OCI-LY3 (cell line): ENCODE data around the gene LIPE.

Source experiments
- H2AFZ ChIP-seq: fragments of 200-600, 300-600 bp; shearing (Covaris generic); 2 replicates; pipeline ENCODE4 v1.6.0; 2014; ENCODE audit warnings: antibody characterized with exemption, low read depth, low read length
- H3K27ac ChIP-seq: fragments of 200-600, 300-600 bp; sonication (generic); 2 replicates; pipeline ENCODE4 v1.5.1; 2014; ENCODE audit warnings: mild to moderate bottlenecking, low read length, moderate library complexity, mixed read lengths
- H3K27me3 ChIP-seq: fragments of 200-600, 300-600 bp; sonication (generic); 2 replicates; pipeline ENCODE4 v1.6.1; 2014; ENCODE audit warnings: low read depth, low read length, mixed read lengths
- H3K36me3 ChIP-seq: fragments of 200-600, 300-600 bp; sonication (generic); replicated peaks from 2 replicates; pipeline ENCODE3; 2014; ENCODE audit warnings: low read depth, low read length, mixed read lengths
- H3K4me1 ChIP-seq: fragments of 300-600, 200-600 bp; sonication (generic); 2 replicates; pipeline ENCODE4 v1.6.1; 2014; ENCODE audit warnings: low read length, mixed read lengths
- H3K4me2 ChIP-seq: fragments of 200-600, 300-600 bp; sonication (generic); 2 replicates; pipeline ENCODE4 v1.6.1; 2014; ENCODE audit warnings: low read length, mixed read lengths
- H3K4me3 ChIP-seq: fragments of 300-600, 200-600 bp; sonication (generic); 2 replicates; pipeline ENCODE4 v1.5.1; 2014; ENCODE audit warnings: antibody characterized with exemption, mild to moderate bottlenecking, low read length, moderate library complexity
- H3K79me2 ChIP-seq: fragments of 300-600, 200-600 bp; shearing (Covaris generic); 2 replicates; pipeline ENCODE4 v1.6.1; 2014; ENCODE audit warnings: mild to moderate bottlenecking, low read length, mixed read lengths
- H3K9ac ChIP-seq: fragments of 300-600, 200-600 bp; shearing (Covaris generic); 2 replicates; pipeline ENCODE4 v1.6.0; 2014; ENCODE audit warnings: mild to moderate bottlenecking, low read length, moderate library complexity
- H3K9me3 ChIP-seq: fragments of 200-600, 300-600 bp; shearing (Covaris generic); 2 replicates; pipeline ENCODE4 v1.6.1; 2014; ENCODE audit warnings: low read length, mixed read lengths; ENCODE audit not compliant: insufficient read depth
- H4K20me1 ChIP-seq: fragments of 200-600, 300-600 bp; sonication (generic); 2 replicates; pipeline ENCODE4 v1.6.1; 2016; ENCODE audit warnings: low read length, mixed read lengths; ENCODE audit not compliant: insufficient read depth
- CTCF ChIP-seq: fragments of 200-600, 300-600 bp; sonication (generic); IDR thresholded peaks from 2 replicates; pipeline ENCODE4 v1.5.1; 2014; ENCODE audit warnings: antibody characterized with exemption, low read length, low read depth
- EZH2phosphoT487 ChIP-seq: fragments of 200-600 bp; shearing (Covaris generic); IDR thresholded peaks from 2 replicates; pipeline ENCODE4 v1.6.1; 2018; ENCODE audit warnings: antibody characterized with exemption, mixed run types, low read depth

LIPE gene

GRCh38 chr19:42468273-42468796, 41.1 kb upstream of the LIPE start:
- no peak overlapping the region for H3K4me2 ChIP-seq
- TF ChIP-seq CTCF (no peak), EZH2phosphoT487 (no peak)
- no peak overlapping the region for H3K4me3 ChIP-seq
- no peaks in the 10 kb centered on the region for H3K79me2 ChIP-seq
- H4K20me1 ChIP-seq: no peaks in the 10 kb centered on the region
- peaks cover 27% of the 10 kb centered on the region for H3K4me1 ChIP-seq
- no peak overlapping the region for H3K27ac ChIP-seq
- H3K9ac ChIP-seq: no peak overlapping the region
- H2AFZ ChIP-seq: no peak overlapping the region
- no peaks in the 10 kb centered on the region for H3K27me3 ChIP-seq
- no peaks in the 10 kb centered on the region for H3K9me3 ChIP-seq
- H3K36me3 ChIP-seq: no peaks in the 10 kb centered on the region

GRCh38 chr19:42467183-42467760, 40.1 kb upstream of the LIPE start:
- peak overlapping the region; percentile 66; the same call in 1 of the 2 replicates for H3K9ac ChIP-seq
- H3K4me3 ChIP-seq: 0 out of 2 replicates have a peak overlapping the region, but pooled peaks have one; percentile 34
- no peaks in the 10 kb centered on the region for H3K27me3 ChIP-seq
- TF ChIP-seq EZH2phosphoT487: no peak
- TF ChIP-seq CTCF: no peak
- peak overlapping the region; percentile 53 for H2AFZ ChIP-seq
- H4K20me1 ChIP-seq: no peaks in the 10 kb centered on the region
- H3K79me2 ChIP-seq: no peaks in the 10 kb centered on the region
- H3K9me3 ChIP-seq: no peaks in the 10 kb centered on the region
- H3K27ac ChIP-seq: peak overlapping the region; percentile 89
- H3K36me3 ChIP-seq: no peaks in the 10 kb centered on the region
- H3K4me1 ChIP-seq: peaks cover 37% of the 10 kb centered on the region
- H3K4me2 ChIP-seq: peak overlapping the region; percentile 72

- Histone ChIP-seq H4K20me1 (no peaks in the 10 kb centered on the region), H3K9ac (peak overlapping the region; percentile 66), H3K4me2 (peak overlapping the region; percentile 72), H3K4me3 (peak overlapping the region; percentile 34), H3K79me2 (no peaks in the 10 kb centered on the region), H3K27ac (peak overlapping the region; percentile 89), H3K9me3 (no peaks in the 10 kb centered on the region), H3K4me1 (peaks cover 43% of the 10 kb centered on the region), H3K27me3 (no peaks in the 10 kb centered on the region), H3K36me3 (no peaks in the 10 kb centered on the region), H2AFZ (peak overlapping the region; percentile 61)
- TF ChIP-seq CTCF (no peak), EZH2phosphoT487 (no peak)
Measured at GRCh38 chr19:42466521-42467182, 39.5 kb upstream of the LIPE start.

- Histone ChIP-seq H3K36me3 (no peaks in the 10 kb centered on the region), H3K4me3 (peak overlapping the region; percentile 34), H3K9me3 (no peaks in the 10 kb centered on the region), H4K20me1 (no peaks in the 10 kb centered on the region), H3K27ac (peak overlapping the region; percentile 89), H3K79me2 (no peaks in the 10 kb centered on the region), H3K4me1 (peaks cover 46% of the 10 kb centered on the region), H2AFZ (peak overlapping the region; percentile 61), H3K27me3 (no peaks in the 10 kb centered on the region), H3K9ac (peak overlapping the region; percentile 66), H3K4me2 (peak overlapping the region; percentile 72)
- TF ChIP-seq CTCF: peak; percentile 68
- TF ChIP-seq EZH2phosphoT487: no peak
Measured at GRCh38 chr19:42465827-42466280, 38.7 kb upstream of the LIPE start.
